ENCODE data around the gene SRPK3. TPM values are rescaled to one million over a fixed set of nuclear protein-coding genes. Genes with fewer than 3 reads are reported as not detected.

Gene SRPK3
- total RNA-seq, 1 experiment from 2014 or later = 0.46 TPM

DNA sequence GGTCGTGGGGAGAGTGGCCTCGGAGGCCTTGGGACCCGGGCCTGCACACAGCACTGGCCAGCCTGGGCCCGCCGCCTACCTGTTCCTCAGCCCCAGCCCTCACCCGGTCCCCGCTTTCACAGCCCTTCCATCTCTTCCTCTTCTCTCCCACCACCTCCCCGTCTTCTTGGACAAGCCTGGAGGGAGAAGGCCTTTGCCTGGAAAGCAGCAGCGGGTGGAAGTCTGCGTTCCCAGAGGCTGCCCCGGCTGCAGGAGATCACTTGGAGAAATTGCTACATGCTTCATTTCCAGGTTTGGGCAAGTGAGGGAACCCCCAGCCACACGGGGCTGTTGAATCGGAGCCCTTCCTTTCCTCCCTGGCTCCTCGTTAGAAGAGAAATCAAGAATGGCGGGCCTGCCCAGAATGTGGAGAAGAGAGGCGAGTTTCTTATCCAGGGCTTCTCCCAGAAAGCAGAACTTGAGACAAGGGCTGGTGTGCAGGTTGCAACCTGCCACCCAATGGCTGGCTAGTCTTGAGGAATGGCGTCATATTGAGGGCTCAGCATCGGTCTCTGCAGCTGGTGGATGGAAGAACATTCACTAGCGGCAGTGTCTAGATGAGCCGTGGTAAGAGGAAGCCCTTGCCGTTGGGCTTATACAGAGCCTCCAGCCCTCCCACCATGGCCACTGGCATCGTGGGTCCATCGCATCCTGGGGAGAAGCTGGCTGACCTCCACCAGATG is 50.7 kb downstream of the SRPK3 start:
- ChIA-PET POLR2A (ENCODE audit: unreplicated experiment) (no interaction called here), CTCF (no interaction called here)
- no peak overlapping the region for H3K4me2 ChIP-seq
- no peaks in the 10 kb centered on the region for H3K36me3 ChIP-seq (ENCODE audit: low read depth)
- TF ChIP-seq EZH2 (IDR thresholded peaks at IDR 0.05; ENCODE audit: low read depth) = no peak
- TF ChIP-seq, protein P1, sequence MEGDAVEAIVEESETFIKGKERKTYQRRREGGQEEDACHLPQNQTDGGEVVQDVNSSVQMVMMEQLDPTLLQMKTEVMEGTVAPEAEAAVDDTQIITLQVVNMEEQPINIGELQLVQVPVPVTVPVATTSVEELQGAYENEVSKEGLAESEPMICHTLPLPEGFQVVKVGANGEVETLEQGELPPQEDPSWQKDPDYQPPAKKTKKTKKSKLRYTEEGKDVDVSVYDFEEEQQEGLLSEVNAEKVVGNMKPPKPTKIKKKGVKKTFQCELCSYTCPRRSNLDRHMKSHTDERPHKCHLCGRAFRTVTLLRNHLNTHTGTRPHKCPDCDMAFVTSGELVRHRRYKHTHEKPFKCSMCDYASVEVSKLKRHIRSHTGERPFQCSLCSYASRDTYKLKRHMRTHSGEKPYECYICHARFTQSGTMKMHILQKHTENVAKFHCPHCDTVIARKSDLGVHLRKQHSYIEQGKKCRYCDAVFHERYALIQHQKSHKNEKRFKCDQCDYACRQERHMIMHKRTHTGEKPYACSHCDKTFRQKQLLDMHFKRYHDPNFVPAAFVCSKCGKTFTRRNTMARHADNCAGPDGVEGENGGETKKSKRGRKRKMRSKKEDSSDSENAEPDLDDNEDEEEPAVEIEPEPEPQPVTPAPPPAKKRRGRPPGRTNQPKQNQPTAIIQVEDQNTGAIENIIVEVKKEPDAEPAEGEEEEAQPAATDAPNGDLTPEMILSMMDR (conservative IDR thresholded peaks at IDR 0.05) = no peak
- BruUV-seq (replicated peaks) = no TSS peak
- no peaks in the 10 kb centered on the region for H3K9me2 ChIP-seq (ENCODE audit: insufficient read depth)
- H3F3A ChIP-seq (ENCODE audit: insufficient read depth, low read depth) = no peaks in the 10 kb centered on the region
- intact Hi-C loops (cut with micrococcal nuclease; ENCODE audit: unreplicated experiment) = no loop called here
- no peak for DNase-seq
- no peak overlapping the region for H2AFZ ChIP-seq
- H3K9me3 ChIP-seq (ENCODE audit: insufficient read depth, low read depth) = no peaks in the 10 kb centered on the region
- no peak overlapping the region for H3K4me3 ChIP-seq
- H4K20me1 ChIP-seq (ENCODE audit: insufficient read depth) = no peaks in the 10 kb centered on the region
- H3K4me1 ChIP-seq (replicated peaks; ENCODE audit: insufficient read depth) = no peaks in the 10 kb centered on the region
- H3K79me2 ChIP-seq (ENCODE audit: low read depth) = no peaks in the 10 kb centered on the region
- H3K27ac ChIP-seq = no peak overlapping the region
- H3K27me3 ChIP-seq (ENCODE audit: insufficient read depth, low read depth) = peaks cover 31% of the 10 kb centered on the region

DNA sequence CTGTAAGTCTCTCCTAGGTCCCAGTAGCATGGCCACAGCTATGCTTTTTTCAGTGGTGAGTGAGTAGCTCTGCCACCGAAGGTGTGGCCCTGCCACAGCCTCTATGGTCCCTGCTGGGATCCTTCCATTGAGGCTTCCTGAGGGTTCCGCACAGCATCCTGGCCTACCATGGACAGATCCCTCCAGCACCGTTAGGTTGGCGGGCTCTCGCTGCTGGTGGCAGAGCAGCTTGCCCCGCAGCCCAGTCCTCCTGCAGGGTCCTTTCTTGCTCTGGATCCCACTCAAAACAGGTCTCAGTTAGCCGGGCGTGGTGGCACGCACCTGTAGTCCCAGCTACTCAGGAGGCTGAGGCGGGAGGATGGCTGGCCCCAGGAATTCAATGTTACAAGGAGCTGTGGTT is 51.9 kb downstream of the SRPK3 start:
- ChIA-PET POLR2A (ENCODE audit: unreplicated experiment) (interaction anchor here (0.6 kb wide), 1 partner anchor 39 kb away, joined by 4 read pairs; no protein-coding TSS in a partner anchor), CTCF (no interaction called here)
- Histone ChIP-seq H3K79me2 (ENCODE audit: low read depth) (no peaks in the 10 kb centered on the region), H3K27me3 (ENCODE audit: insufficient read depth, low read depth) (peaks cover 30% of the 10 kb centered on the region; the same call in 1 of the 2 replicates), H3K9me2 (ENCODE audit: insufficient read depth) (no peaks in the 10 kb centered on the region), H4K20me1 (ENCODE audit: insufficient read depth) (no peaks in the 10 kb centered on the region), H3F3A (ENCODE audit: insufficient read depth, low read depth) (no peaks in the 10 kb centered on the region), H3K4me1 (replicated peaks; ENCODE audit: insufficient read depth) (no peaks in the 10 kb centered on the region), H3K27ac (no peak overlapping the region), H3K9me3 (ENCODE audit: insufficient read depth, low read depth) (no peaks in the 10 kb centered on the region), H3K4me3 (no peak overlapping the region), H2AFZ (no peak overlapping the region), H3K36me3 (ENCODE audit: low read depth) (no peaks in the 10 kb centered on the region), H3K4me2 (no peak overlapping the region)
- DNase-seq = no peak
- intact Hi-C loops (cut with micrococcal nuclease; ENCODE audit: unreplicated experiment) = no loop called here
- BruUV-seq (replicated peaks) = no TSS peak
- TF ChIP-seq EZH2 (IDR thresholded peaks at IDR 0.05; ENCODE audit: low read depth) = no peak
- TF ChIP-seq, protein P1 (conservative IDR thresholded peaks at IDR 0.05) = no peak

Other genes starting within 250 kb of the SRPK3 start
- gene CCNQ, start 181.9 kb upstream of the SRPK3 start, total RNA-seq (2021) = 33.9 and 35.9 TPM in 2 replicates
- 1.3 and 1.8 TPM in 2 replicates for gene DUSP9, start 133.8 kb upstream of the SRPK3 start, total RNA-seq (2021)
- 1.0 and 4.4 TPM in 2 replicates for gene PNCK, start 107.2 kb upstream of the SRPK3 start, total RNA-seq (2021)
- 37.6 and 40.5 TPM in 2 replicates for gene SLC6A8, start 93.1 kb upstream of the SRPK3 start, total RNA-seq (2021)
- 522 and 541 TPM in 2 replicates for gene BCAP31, start 56.7 kb upstream of the SRPK3 start, total RNA-seq (2021)
- 40.0 and 44.9 TPM in 2 replicates for gene ABCD1, start 56.2 kb upstream of the SRPK3 start, total RNA-seq (2021)
- 39.4 and 41.4 TPM in 2 replicates for gene PLXNB3, start 16.8 kb upstream of the SRPK3 start, total RNA-seq (2021)
- 47.7 and 63.4 TPM in 2 replicates for gene IDH3G, start 13.3 kb downstream of the SRPK3 start, total RNA-seq (2021)
- 223 and 310 TPM in 2 replicates for gene SSR4, start 13.6 kb downstream of the SRPK3 start, total RNA-seq (2021)
- 0.17 and 0.25 TPM in 2 replicates for gene PDZD4, start 49.5 kb downstream of the SRPK3 start, total RNA-seq (2021)
- gene L1CAM, start 105.1 kb downstream of the SRPK3 start, total RNA-seq (2021) = 68.8 and 79.0 TPM in 2 replicates
- 3.2 and 3.8 TPM in 2 replicates for gene AVPR2, start 123.6 kb downstream of the SRPK3 start, total RNA-seq (2021)
- 47.0 and 86.0 TPM in 2 replicates for gene ARHGAP4, start 145.2 kb downstream of the SRPK3 start, total RNA-seq (2021)
- 181 and 189 TPM in 2 replicates for gene NAA10, start 154.0 kb downstream of the SRPK3 start, total RNA-seq (2021)
- 6.8 and 6.9 TPM in 2 replicates for gene RENBP, start 163.6 kb downstream of the SRPK3 start, total RNA-seq (2021)
- 67.1 and 79.9 TPM in 2 replicates for gene HCFC1, start 190.8 kb downstream of the SRPK3 start, total RNA-seq (2021)
- 20.1 and 30.8 TPM in 2 replicates for gene TMEM187, start 191.7 kb downstream of the SRPK3 start, total RNA-seq (2021)
- 317 and 364 TPM in 2 replicates for gene IRAK1, start 238.9 kb downstream of the SRPK3 start, total RNA-seq (2021)

All from PC-9 (cell line).